H1 (cell line): ENCODE results near the gene RTF2. TPM values are rescaled to one million over a fixed set of nuclear protein-coding genes. Genes with fewer than 3 reads are reported as not detected.

Source experiments
- CTCF ChIA-PET: fragments of 300-600 bp; sonication (Branson Sonifier 250); formaldehyde crosslinking; loops from one replicate; lab custom pipeline; 2021; ENCODE audit not compliant: partially characterized antibody; lab: Charles Lee
- POLR2A ChIA-PET: fragments of 300-600 bp; sonication (Branson Sonifier 250); formaldehyde crosslinking; loops from one replicate; lab custom pipeline; 2021; ENCODE audit warnings: inconsistent platforms; ENCODE audit not compliant: partially characterized antibody; lab: Charles Lee
- DNase-seq, 2 experiments: peaks; one replicate each; pipeline versions ENCODE4 v3.0.0 to v3.0.0-alpha.2; 2010 to 2022; ENCODE audit warnings: low spot score in 2 of 2, low read depth in 1 of 2, mixed read lengths in 1 of 2
- FAIRE-seq: peaks from 2 replicates; lab custom pipeline; 2011; peaks lifted over from hg19 to GRCh38; lab: Jason Lieb, UNC
- H2AFZ ChIP-seq: 2 replicates; pipeline ENCODE4 v1.8.1; 2012; ENCODE audit warnings: low read length, inconsistent platforms
- H2AK5ac ChIP-seq: 2 replicates; pipeline ENCODE4 v1.6.1; 2013; ENCODE audit warnings: low read depth, low read length
- H2BK120ac ChIP-seq: replicated peaks from 2 replicates; pipeline ENCODE3; 2013; ENCODE audit warnings: low read depth, low read length, inconsistent platforms
- H2BK12ac ChIP-seq: 2 replicates; pipeline ENCODE4 v1.6.1; 2013; ENCODE audit warnings: low read depth, low read length
- H2BK15ac ChIP-seq: 2 replicates; pipeline ENCODE4 v1.6.1; 2013; ENCODE audit warnings: low read length
- H2BK20ac ChIP-seq: 2 replicates; pipeline ENCODE4 v1.6.1; 2013; ENCODE audit warnings: low read length
- H2BK5ac ChIP-seq: 2 replicates; pipeline ENCODE4 v1.6.1; 2013; ENCODE audit warnings: low read depth, low read length
- H3K14ac ChIP-seq: 2 replicates; pipeline ENCODE4 v1.6.1; 2013; ENCODE audit warnings: inconsistent platforms; ENCODE audit not compliant: insufficient read length
- H3K18ac ChIP-seq: 2 replicates; pipeline ENCODE4 v1.6.1; 2013; ENCODE audit warnings: low read length; ENCODE audit errors: extremely low read depth
- H3K23ac ChIP-seq: 2 replicates; pipeline ENCODE4 v1.6.1; 2013; ENCODE audit warnings: inconsistent platforms; ENCODE audit not compliant: insufficient read length
- H3K23me2 ChIP-seq: 2 replicates; pipeline ENCODE4 v1.6.1; 2013; ENCODE audit warnings: low read depth, low read length
- H3K27ac ChIP-seq: 2 replicates; pipeline ENCODE4 v1.6.1; 2011; ENCODE audit warnings: low read depth, low read length, inconsistent platforms
- H3K27me3 ChIP-seq, 4 experiments: replicated peaks in 1 of 4; 1 replicate in 1 of 4; 2 replicates in 3 of 4; pipeline versions ENCODE4 v1.6.1 to v1.8.1; 2011 to 2013; ENCODE audit warnings: low read length in 3 of 4, mild to moderate bottlenecking in 3 of 4, inconsistent platforms in 2 of 4, mixed read lengths in 2 of 4, moderate library complexity in 1 of 4; ENCODE audit not compliant: control insufficient read depth in 3 of 4, insufficient read depth in 3 of 4; ENCODE audit errors: extremely low read depth in 1 of 4
- H3K36me3 ChIP-seq, 4 experiments: 2 replicates each; pipeline versions ENCODE4 v1.6.1 to v1.8.1; 2011 to 2013; ENCODE audit warnings: mild to moderate bottlenecking in 4 of 4, low read length in 3 of 4, moderate library complexity in 2 of 4, control low read depth in 1 of 4, inconsistent platforms in 1 of 4; ENCODE audit not compliant: insufficient read depth in 4 of 4, control insufficient read depth in 2 of 4
- H3K4ac ChIP-seq: replicated peaks from 2 replicates; pipeline ENCODE3; 2013; ENCODE audit warnings: low read length, low read depth, mixed read lengths, inconsistent platforms; ENCODE audit not compliant: insufficient read length
- H3K4me1 ChIP-seq, 4 experiments: replicated peaks in 1 of 4; 1 replicate in 1 of 4; 2 replicates in 3 of 4; pipeline versions ENCODE4 v1.6.1 to v1.8.1; 2011 to 2013; ENCODE audit warnings: low read length in 3 of 4, inconsistent platforms in 2 of 4, mixed read lengths in 1 of 4; ENCODE audit not compliant: insufficient read depth in 4 of 4, control insufficient read depth in 3 of 4
- H3K4me2 ChIP-seq, 2 experiments: 2 replicates each; pipeline versions ENCODE4 v1.6.1 to v1.8.1; 2011 to 2013; ENCODE audit warnings: low read depth in 2 of 2, low read length in 2 of 2, control low read depth in 1 of 2, inconsistent platforms in 1 of 2, mild to moderate bottlenecking in 1 of 2; ENCODE audit not compliant: insufficient read depth in 1 of 2
- H3K4me3 ChIP-seq, 4 experiments: fragments of 200-600, 300-600 bp in 1 of 4; sonication (generic), shearing (Covaris generic), sonication (Bioruptor Twin) in 1 of 4; 2 replicates each; pipeline versions ENCODE4 v1.5.1 to v1.8.1; 2011 to 2016; ENCODE audit warnings: low read length in 4 of 4, low read depth in 3 of 4, control low read depth in 2 of 4, inconsistent platforms in 2 of 4, mild to moderate bottlenecking in 2 of 4, mixed read lengths in 1 of 4, moderate library complexity in 1 of 4; ENCODE audit not compliant: insufficient read depth in 2 of 4; ENCODE audit errors: extremely low read depth in 1 of 4
- H3K56ac ChIP-seq: replicated peaks from 2 replicates; pipeline ENCODE3; 2013; ENCODE audit warnings: low read depth, mild to moderate bottlenecking, mixed read lengths, low read length, inconsistent platforms; ENCODE audit not compliant: insufficient read length
- H3K79me1 ChIP-seq: 2 replicates; pipeline ENCODE4 v1.6.1; 2013; ENCODE audit warnings: low read depth, low read length, control low read depth
- H3K79me2 ChIP-seq, 2 experiments: 2 replicates each; pipeline versions ENCODE4 v1.6.1 to v1.8.1; 2012 to 2013; ENCODE audit warnings: low read length in 2 of 2, mild to moderate bottlenecking in 2 of 2, inconsistent platforms in 1 of 2; ENCODE audit not compliant: insufficient read depth in 2 of 2, control insufficient read depth in 1 of 2
- H3K9ac ChIP-seq, 4 experiments: replicated peaks in 1 of 4; 1 replicate in 1 of 4; 2 replicates in 3 of 4; pipeline versions ENCODE4 v1.6.1 to v1.8.1; 2011 to 2013; ENCODE audit warnings: low read depth in 3 of 4, low read length in 3 of 4, control low read depth in 2 of 4, mild to moderate bottlenecking in 2 of 4, moderate library complexity in 2 of 4, inconsistent platforms in 1 of 4; ENCODE audit errors: extremely low read depth in 1 of 4
- H3K9me3 ChIP-seq, 2 experiments: 2 replicates each; pipeline versions ENCODE4 v1.6.1 to v1.8.1; 2012 to 2013; ENCODE audit warnings: mild to moderate bottlenecking in 2 of 2, moderate library complexity in 2 of 2, control low read depth in 1 of 2, inconsistent platforms in 1 of 2, low read depth in 1 of 2, low read length in 1 of 2, mixed read lengths in 1 of 2; ENCODE audit not compliant: insufficient read depth in 2 of 2
- H4K20me1 ChIP-seq, 2 experiments: replicated peaks in 1 of 2; 2 replicates each; pipeline versions ENCODE3 to v1.8.1; 2011 to 2013; ENCODE audit warnings: inconsistent platforms in 2 of 2, low read length in 2 of 2, mild to moderate bottlenecking in 1 of 2; ENCODE audit not compliant: insufficient read depth in 2 of 2, control insufficient read depth in 1 of 2
- H4K5ac ChIP-seq: 2 replicates; pipeline ENCODE4 v1.6.1; 2013; ENCODE audit warnings: low read length, low read depth, mixed read lengths, inconsistent platforms; ENCODE audit not compliant: insufficient read length
- H4K8ac ChIP-seq: 2 replicates; pipeline ENCODE4 v1.8.0; 2013; ENCODE audit warnings: mild to moderate bottlenecking, moderate library complexity, low read length, inconsistent platforms; ENCODE audit not compliant: insufficient read depth; ENCODE audit errors: extremely low read depth
- H4K91ac ChIP-seq: replicated peaks from 2 replicates; pipeline ENCODE3; 2013; ENCODE audit warnings: low read length, mixed read lengths, inconsistent platforms; ENCODE audit not compliant: insufficient read length
- CTBP2 ChIP-seq: IDR thresholded peaks from 2 replicates; pipeline ENCODE4 v1.7.0; 2011; ENCODE audit warnings: borderline replicate concordance, mild to moderate bottlenecking, moderate library complexity, mixed read lengths, low read length; ENCODE audit not compliant: insufficient read depth, insufficient read length
- SIX5 ChIP-seq: IDR thresholded peaks from 2 replicates; pipeline ENCODE4 v1.6.1; 2011; ENCODE audit warnings: mild to moderate bottlenecking, low read depth, low read length
- WGBS, 2 experiments: shearing (Covaris generic) in 1 of 2; methylation state at CpG; one replicate each; pipeline versions ENCODE4 v1.1.6 to v1.1.7; 2013 to 2015; ENCODE audit warnings: low lambda C conversion rate in 2 of 2, mixed read lengths in 2 of 2, inconsistent platforms in 1 of 2, low coverage in 1 of 2, missing lambda C conversion rate in 1 of 2; ENCODE audit not compliant: insufficient replicate concordance in 2 of 2, insufficient coverage in 1 of 2, insufficient read length in 1 of 2; ENCODE audit errors: extremely low coverage in 1 of 2, missing lambda C conversion rate in 1 of 2; 5-methylcytosine and 5-hydroxymethylcytosine counted together
- polyA plus RNA-seq, 7 experiments: library from polyadenylated mRNA; depleted of rRNA in 3 of 7; stranded (reverse) in 5 of 7; unstranded in 2 of 7; fragments of >200 nt in 5 of 7; fragments of 200-250 nt in 2 of 7; gene quantifications; 1 replicate in 5 of 7; 2 replicates in 1 of 7; 4 replicates in 1 of 7; pipeline versions ENCODE4 v1.2.1 to v1.2.3, GENCODE V29; 2011 to 2013; ENCODE audit warnings: missing spikeins in 2 of 7, mixed read lengths in 2 of 7
- total RNA-seq: library from RNA; stranded (reverse); fragmentation: NEBNext Ultra II Directional; extraction: Animal tissue kit (Norgen Biotek cat#: 25700); gene quantifications from 2 replicates; pipeline ENCODE4 v1.2.1, GENCODE V29; 2021

Gene RTF2
- total and polyA plus RNA-seq, 2 of the 8 experiments (the other 6 are each of a cell fraction or from before 2014, with no cell fraction given) = 33.9 to 51.2 TPM

GRCh38 chr20:56420028-56420427 is 48.4 kb upstream of the RTF2 start:
- no peaks in the 10 kb centered on the region for H3K23me2 ChIP-seq
- H3K36me3 ChIP-seq = no peaks in the 10 kb centered on the region; a peak in 1 of 8 replicates
- no peak overlapping the region for H2AK5ac ChIP-seq
- no peak overlapping the region for H2BK120ac ChIP-seq
- no peak overlapping the region for H3K9ac ChIP-seq
- no peak overlapping the region for H2BK15ac ChIP-seq
- H3K4me1 ChIP-seq = peaks cover 0 to 4% (median 1%) of the 10 kb centered on the region in 4 experiments; a peak in 4 of 7 replicates
- no peak overlapping the region for H2BK5ac ChIP-seq
- no peak overlapping the region for H2AFZ ChIP-seq
- 83% methylated on average over 2 of the region's 2 CpGs; no CpG with 5 or more reads in 1 of the 2 experiments for WGBS, 2 experiments
- no peaks in the 10 kb centered on the region for H3K79me1 ChIP-seq
- no peak overlapping the region for H2BK12ac ChIP-seq
- peaks cover 0 to 2% of the 10 kb centered on the region in 2 experiments for H4K20me1 ChIP-seq
- no peak overlapping the region for H2BK20ac ChIP-seq
- no peak for DNase-seq
- H4K91ac ChIP-seq = no peak overlapping the region
- no peak overlapping the region for H4K5ac ChIP-seq
- no peak overlapping the region for H4K8ac ChIP-seq
- TF ChIP-seq CTBP2 (no peak), SIX5 (no peak)
- H3K27ac ChIP-seq = no peak overlapping the region
- no peak overlapping the region for H3K56ac ChIP-seq
- no peak overlapping the region for H3K14ac ChIP-seq
- H3K23ac ChIP-seq = no peak overlapping the region
- H3K4me2 ChIP-seq = no peak overlapping the region
- ChIA-PET CTCF (interaction anchor here (1.7 kb wide), 1 partner anchor 10 kb away, joined by 5 read pairs; no protein-coding TSS in a partner anchor), POLR2A (interaction anchor here (1.4 kb wide), 1 partner anchor 14 kb away, joined by 6 read pairs; no protein-coding TSS in a partner anchor)
- no peak overlapping the region for H3K4ac ChIP-seq
- no peak overlapping the region for H3K4me3 ChIP-seq
- H3K27me3 ChIP-seq = no peaks in the 10 kb centered on the region; a peak in 1 of 7 replicates
- no peaks in the 10 kb centered on the region for H3K79me2 ChIP-seq
- H3K9me3 ChIP-seq = no peaks in the 10 kb centered on the region
- no peak for FAIRE-seq
- H3K18ac ChIP-seq = no peak overlapping the region
